ENCODE results near the gene SUSD5.
"Not testable (repeated sequence)": the region's sequence is repeated elsewhere in the genome, so short reads cannot be mapped to it uniquely, and the experiment has no call there.

The SUSD5 gene

DNA sequence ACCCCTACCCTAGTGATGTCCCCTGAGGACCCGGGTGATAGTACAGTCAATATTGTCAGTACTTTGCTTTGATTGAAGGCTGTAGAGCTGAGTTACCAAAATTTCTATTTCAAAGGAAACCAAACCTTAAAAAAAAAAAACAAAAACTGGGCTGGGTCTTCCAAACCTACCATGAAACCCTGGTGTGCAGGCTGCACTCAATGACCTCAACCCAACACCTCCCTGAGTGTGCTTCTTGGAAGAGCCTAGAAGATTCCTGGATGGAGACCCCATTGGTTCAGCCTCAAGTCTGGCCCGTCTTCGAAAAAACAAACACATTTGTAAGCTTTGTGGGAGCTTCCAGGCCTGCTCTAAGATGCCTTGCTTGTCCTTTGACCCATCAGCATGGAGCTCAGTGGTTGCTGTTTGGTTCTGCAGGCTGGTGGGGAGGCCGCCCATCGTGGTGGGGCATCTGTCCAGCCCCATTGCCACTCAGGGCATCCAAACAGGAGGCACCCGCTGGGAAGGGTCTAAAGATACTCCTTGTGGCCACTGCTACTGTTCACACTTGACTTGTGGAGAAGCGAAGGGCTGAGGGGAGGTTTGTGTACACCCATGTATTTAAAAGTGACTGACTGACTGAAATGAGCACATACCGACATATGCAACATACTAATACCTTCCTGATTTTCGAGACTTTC lies 72.6 kb downstream of the SUSD5 start:
- 100% methylated on average over 3 of the region's 9 CpGs for WGBS (ENCODE audit: insufficient coverage)
- CTCF ChIA-PET, result no interaction called here
- DNase-seq, result no peak
- H3K9me3 ChIP-seq (ENCODE audit: control extremely low read depth in 1 of 5, control insufficient read depth in 4 of 5, insufficient read depth in 2 of 5, low read depth in 1 of 5, low read length in 4 of 5), result no peaks in the 10 kb centered on the region
- no peak overlapping the region for H3K27ac ChIP-seq (ENCODE audit: insufficient read depth in 1 of 2, low read depth in 1 of 2, low read length in 2 of 2, poor library complexity in 1 of 2, severe bottlenecking in 2 of 2)
- peaks cover 2 to 33% (median 24%) of the 10 kb centered on the region in 4 experiments for H3K36me3 ChIP-seq (ENCODE audit: control insufficient read depth in 4 of 4, insufficient read depth in 4 of 4, low read length in 3 of 4)
- H3K4me1 ChIP-seq (ENCODE audit: control extremely low read depth in 1 of 4, control insufficient read depth in 4 of 4, insufficient read depth in 4 of 4, low read length in 3 of 4), result peaks cover 0 to 8% (median 5%) of the 10 kb centered on the region in 4 experiments
- no peak overlapping the region for H3K4me3 ChIP-seq (ENCODE audit: control insufficient read depth in 1 of 7, extremely low read depth in 1 of 7, insufficient read depth in 4 of 7, low read depth in 2 of 7, low read length in 6 of 7)
- no peaks in the 10 kb centered on the region for H3K27me3 ChIP-seq (replicated peaks in 2 of 5; ENCODE audit: control insufficient read depth in 4 of 5, insufficient read depth in 5 of 5, low read length in 4 of 5)
- POLR2A ChIA-PET, result interaction anchor here (0.6 kb wide), 1 partner anchor 56 kb away, joined by 5 read pairs; no protein-coding TSS in a partner anchor

DNA sequence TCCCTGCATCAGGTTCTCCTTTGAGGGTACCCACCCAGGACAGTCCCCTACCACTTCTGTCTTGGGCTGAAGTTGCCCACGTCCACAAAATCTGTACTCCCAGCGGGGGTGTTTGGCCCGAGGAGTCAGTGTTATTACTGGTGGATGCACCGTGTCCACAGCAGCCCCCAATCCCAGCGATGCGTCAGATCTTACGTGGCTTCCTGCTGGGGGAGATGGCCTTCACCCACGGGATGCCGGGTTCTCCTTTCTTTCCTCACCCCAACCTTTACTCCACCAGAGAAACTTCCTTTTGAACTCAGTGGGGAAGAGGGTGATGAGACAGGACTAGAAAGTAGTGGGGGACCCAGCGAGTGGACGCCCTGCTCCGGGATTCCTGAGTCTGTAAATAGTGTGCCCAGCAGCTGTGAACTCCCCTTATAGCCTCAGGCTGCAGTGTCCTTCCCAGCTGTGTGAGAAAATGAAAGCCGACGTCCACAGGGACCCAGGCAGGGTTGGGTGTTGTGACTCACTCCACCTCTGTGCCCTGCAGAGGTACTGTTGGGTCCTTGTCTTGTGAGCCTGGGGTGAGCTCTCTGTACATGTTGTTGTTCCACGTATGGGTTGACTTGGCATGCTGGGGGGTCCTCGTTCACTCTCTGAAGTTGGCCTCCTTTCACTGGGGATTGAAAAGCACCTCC lies 73.2 kb downstream of the SUSD5 start:
- ChIA-PET POLR2A (no interaction called here), CTCF (interaction anchor here (1.7 to 1.9 kb wide), 2 partner anchors 13 to 227 kb away, joined by 6 read pairs; no protein-coding TSS in a partner anchor)

DNA sequence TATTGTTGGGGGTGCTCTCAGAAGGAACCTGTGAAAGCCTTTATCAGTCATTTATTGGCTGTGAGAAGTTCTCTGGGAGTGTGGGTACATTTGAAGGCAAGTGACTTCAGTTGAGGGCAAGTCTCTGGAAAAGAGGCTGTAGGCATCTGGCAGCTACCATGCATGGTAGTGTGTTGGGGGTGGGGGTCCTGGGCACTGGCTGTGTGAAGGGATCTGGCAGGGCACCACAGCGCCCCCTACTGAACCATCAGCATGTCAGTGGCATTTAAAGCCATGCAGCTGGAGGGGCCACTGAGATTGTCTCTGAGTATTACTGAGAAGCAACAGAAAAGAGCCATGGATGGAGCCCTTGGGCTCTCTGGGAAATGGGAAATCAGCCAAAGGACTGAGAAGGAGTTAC lies 74.2 kb downstream of the SUSD5 start:
- H3K27me3 ChIP-seq (replicated peaks in 2 of 5; ENCODE audit: control insufficient read depth in 4 of 5, insufficient read depth in 5 of 5, low read length in 4 of 5), result no peaks in the 10 kb centered on the region
- no peak overlapping the region for H3K4me3 ChIP-seq (ENCODE audit: control insufficient read depth in 1 of 7, extremely low read depth in 1 of 7, insufficient read depth in 4 of 7, low read depth in 2 of 7, low read length in 6 of 7)
- H3K27ac ChIP-seq (ENCODE audit: insufficient read depth in 1 of 2, low read depth in 1 of 2, low read length in 2 of 2, poor library complexity in 1 of 2, severe bottlenecking in 2 of 2), result no peak overlapping the region
- ChIA-PET POLR2A (no interaction called here), CTCF (interaction anchor here (1.7 to 1.9 kb wide), 2 partner anchors 13 to 228 kb away, joined by 6 read pairs; no protein-coding TSS in a partner anchor)
- WGBS (ENCODE audit: insufficient coverage), result 80% methylated on average over 1 of the region's 1 CpG
- peak; percentile 14 to 29 (median 29) for DNase-seq
- H3K36me3 ChIP-seq (ENCODE audit: control insufficient read depth in 4 of 4, insufficient read depth in 4 of 4, low read length in 3 of 4), result peaks cover 5 to 36% (median 29%) of the 10 kb centered on the region in 4 experiments
- no peaks in the 10 kb centered on the region for H3K9me3 ChIP-seq (ENCODE audit: control extremely low read depth in 1 of 5, control insufficient read depth in 4 of 5, insufficient read depth in 2 of 5, low read depth in 1 of 5, low read length in 4 of 5)
- H3K4me1 ChIP-seq (ENCODE audit: control extremely low read depth in 1 of 4, control insufficient read depth in 4 of 4, insufficient read depth in 4 of 4, low read length in 3 of 4), result peaks cover 0 to 3% (median 1%) of the 10 kb centered on the region in 4 experiments

More for the DNA sequence above, 73.2 kb downstream of the SUSD5 start:
- Histone ChIP-seq H3K27ac (ENCODE audit: insufficient read depth in 1 of 2, low read depth in 1 of 2, low read length in 2 of 2, poor library complexity in 1 of 2, severe bottlenecking in 2 of 2) (no peak overlapping the region), H3K9me3 (ENCODE audit: control extremely low read depth in 1 of 5, control insufficient read depth in 4 of 5, insufficient read depth in 2 of 5, low read depth in 1 of 5, low read length in 4 of 5) (no peaks in the 10 kb centered on the region), H3K4me1 (ENCODE audit: control extremely low read depth in 1 of 4, control insufficient read depth in 4 of 4, insufficient read depth in 4 of 4, low read length in 3 of 4) (peaks cover 0 to 8% (median 5%) of the 10 kb centered on the region in 4 experiments), H3K36me3 (ENCODE audit: control insufficient read depth in 4 of 4, insufficient read depth in 4 of 4, low read length in 3 of 4) (peaks cover 3 to 36% (median 27%) of the 10 kb centered on the region in 4 experiments), H3K4me3 (ENCODE audit: control insufficient read depth in 1 of 7, extremely low read depth in 1 of 7, insufficient read depth in 4 of 7, low read depth in 2 of 7, low read length in 6 of 7) (no peak overlapping the region), H3K27me3 (replicated peaks in 2 of 5; ENCODE audit: control insufficient read depth in 4 of 5, insufficient read depth in 5 of 5, low read length in 4 of 5) (no peaks in the 10 kb centered on the region)
- WGBS (ENCODE audit: insufficient coverage), result 91% methylated on average over 9 of the region's 16 CpGs
- no peak for DNase-seq

DNA sequence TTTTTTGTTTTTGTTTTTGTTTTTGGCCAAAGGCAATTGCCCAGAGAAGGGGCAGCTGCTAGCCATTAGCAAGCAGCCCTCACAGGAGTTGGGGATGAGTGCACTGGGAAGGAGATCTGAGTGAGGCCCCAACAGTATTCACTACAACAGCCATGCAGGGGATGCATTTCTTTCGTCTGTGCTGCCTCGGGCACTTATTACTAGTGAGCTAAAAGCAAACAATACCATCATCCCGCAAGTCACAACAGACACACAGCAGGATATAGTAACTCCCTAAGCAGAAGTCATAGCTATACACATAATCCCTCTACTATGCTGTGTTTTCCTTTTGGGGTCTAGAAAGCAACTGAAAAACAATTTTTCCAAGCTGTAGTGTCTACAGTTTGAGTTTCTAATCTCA lies 77.6 kb downstream of the SUSD5 start:
- DNase-seq, result no peak
- no peaks in the 10 kb centered on the region for H3K27me3 ChIP-seq (replicated peaks in 2 of 5; ENCODE audit: control insufficient read depth in 4 of 5, insufficient read depth in 5 of 5, low read length in 4 of 5)
- peaks cover 0 to 4% (median 0%) of the 10 kb centered on the region in 5 experiments for H3K9me3 ChIP-seq (ENCODE audit: control extremely low read depth in 1 of 5, control insufficient read depth in 4 of 5, insufficient read depth in 2 of 5, low read depth in 1 of 5, low read length in 4 of 5)
- ChIA-PET CTCF (interaction anchor here (1.0 kb wide), 1 partner anchor 9 kb away, joined by 4 read pairs; no protein-coding TSS in a partner anchor), POLR2A (no interaction called here)
- 100% methylated on average over 3 of the region's 3 CpGs for WGBS (ENCODE audit: insufficient coverage)
- H3K4me1 ChIP-seq (ENCODE audit: control extremely low read depth in 1 of 4, control insufficient read depth in 4 of 4, insufficient read depth in 4 of 4, low read length in 3 of 4), result no peaks in the 10 kb centered on the region
- no peak overlapping the region for H3K4me3 ChIP-seq (ENCODE audit: control insufficient read depth in 1 of 7, extremely low read depth in 1 of 7, insufficient read depth in 4 of 7, low read depth in 2 of 7, low read length in 6 of 7)
- peaks cover 8 to 47% (median 38%) of the 10 kb centered on the region in 4 experiments for H3K36me3 ChIP-seq (ENCODE audit: control insufficient read depth in 4 of 4, insufficient read depth in 4 of 4, low read length in 3 of 4)
- no peak overlapping the region for H3K27ac ChIP-seq (ENCODE audit: insufficient read depth in 1 of 2, low read depth in 1 of 2, low read length in 2 of 2, poor library complexity in 1 of 2, severe bottlenecking in 2 of 2)

DNA sequence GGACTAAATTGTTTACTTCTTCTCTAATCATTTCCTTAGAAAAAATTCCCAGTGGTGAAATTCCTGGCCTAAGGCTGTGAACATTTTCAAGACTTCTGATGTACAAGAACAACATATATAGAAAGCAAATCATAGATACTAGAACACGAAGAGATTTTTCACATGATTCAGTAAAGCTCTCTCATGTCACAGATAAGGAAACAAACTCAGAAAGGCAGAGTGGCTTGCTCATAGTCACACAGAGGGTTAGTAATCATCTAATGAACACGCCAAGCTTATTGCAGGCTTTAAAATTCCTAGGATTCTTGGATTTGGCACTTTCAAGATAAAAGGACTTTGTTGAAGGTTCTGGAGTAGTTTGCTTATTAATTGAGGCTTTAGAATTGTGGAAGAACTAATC lies 78.6 kb downstream of the SUSD5 start:
- H3K36me3 ChIP-seq (ENCODE audit: control insufficient read depth in 4 of 4, insufficient read depth in 4 of 4, low read length in 3 of 4), result peaks cover 10 to 53% (median 37%) of the 10 kb centered on the region in 4 experiments
- CTCF ChIA-PET, result interaction anchor here (1.0 kb wide), 1 partner anchor 8 kb away, joined by 4 read pairs; no protein-coding TSS in a partner anchor
- DNase-seq, result no peak

DNA sequence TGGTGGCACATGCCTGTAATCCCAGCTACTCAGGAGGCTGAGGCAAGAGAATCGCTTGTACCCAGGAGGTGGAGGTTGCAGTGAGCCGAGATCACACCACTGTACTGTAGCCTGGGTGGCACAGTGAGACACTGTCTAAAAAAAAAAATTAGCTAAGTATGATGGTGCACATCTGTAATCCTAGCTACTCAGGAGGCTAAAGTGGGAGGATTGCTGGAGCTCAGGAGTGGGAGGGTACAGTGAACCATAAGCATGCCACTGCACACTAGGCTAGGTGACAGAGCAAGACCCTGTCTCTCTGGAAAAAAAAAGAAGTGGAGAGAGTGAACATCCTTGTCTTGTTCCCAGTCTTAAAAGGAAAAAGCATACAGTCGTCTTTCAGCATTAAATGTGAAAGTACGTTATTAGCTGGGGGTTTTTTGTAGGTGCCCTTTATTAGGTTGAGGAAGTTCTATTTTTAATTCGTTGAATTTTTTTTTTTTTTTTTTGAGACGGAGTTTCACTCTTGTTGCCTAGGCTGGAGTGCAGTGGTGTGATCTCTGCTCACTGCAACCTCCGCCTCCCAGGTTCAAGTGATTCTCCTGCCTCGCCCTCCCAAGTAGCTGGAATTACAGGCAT lies 79.5 kb downstream of the SUSD5 start:
- POLR2A ChIA-PET, result interaction anchor here (0.6 kb wide), 1 partner anchor 1254 kb away, joined by 3 read pairs; no protein-coding TSS in a partner anchor
- 98% methylated on average over 6 of the region's 8 CpGs for WGBS (ENCODE audit: insufficient coverage)
- H3K4me3 ChIP-seq (ENCODE audit: control insufficient read depth in 1 of 7, extremely low read depth in 1 of 7, insufficient read depth in 4 of 7, low read depth in 2 of 7, low read length in 6 of 7); H3K4me1 ChIP-seq (ENCODE audit: control extremely low read depth in 1 of 4, control insufficient read depth in 4 of 4, insufficient read depth in 4 of 4, low read length in 3 of 4); H3K27me3 ChIP-seq (replicated peaks in 2 of 5; ENCODE audit: control insufficient read depth in 4 of 5, insufficient read depth in 5 of 5, low read length in 4 of 5); DNase-seq; H3K27ac ChIP-seq (ENCODE audit: insufficient read depth in 1 of 2, low read depth in 1 of 2, low read length in 2 of 2, poor library complexity in 1 of 2, severe bottlenecking in 2 of 2); H3K9me3 ChIP-seq (ENCODE audit: control extremely low read depth in 1 of 5, control insufficient read depth in 4 of 5, insufficient read depth in 2 of 5, low read depth in 1 of 5, low read length in 4 of 5): not testable (repeated sequence)
- peaks cover 10 to 57% (median 37%) of the 10 kb centered on the region in 4 experiments for H3K36me3 ChIP-seq (ENCODE audit: control insufficient read depth in 4 of 4, insufficient read depth in 4 of 4, low read length in 3 of 4)
- CTCF ChIA-PET, result interaction anchor here (0.7 to 1.5 kb wide), 3 partner anchors 9 to 268 kb away, joined by 3 to 4 read pairs (median 3); no protein-coding TSS in a partner anchor

More for the DNA sequence above, 78.6 kb downstream of the SUSD5 start:
- H3K9me3 ChIP-seq (ENCODE audit: control extremely low read depth in 1 of 5, control insufficient read depth in 4 of 5, insufficient read depth in 2 of 5, low read depth in 1 of 5, low read length in 4 of 5), result peaks cover 0 to 4% (median 0%) of the 10 kb centered on the region in 5 experiments
- 86% methylated on average over 1 of the region's 2 CpGs for WGBS (ENCODE audit: insufficient coverage)
- H3K4me1 ChIP-seq (ENCODE audit: control extremely low read depth in 1 of 4, control insufficient read depth in 4 of 4, insufficient read depth in 4 of 4, low read length in 3 of 4), result no peaks in the 10 kb centered on the region
- H3K4me3 ChIP-seq (ENCODE audit: control insufficient read depth in 1 of 7, extremely low read depth in 1 of 7, insufficient read depth in 4 of 7, low read depth in 2 of 7, low read length in 6 of 7), result no peak overlapping the region
- POLR2A ChIA-PET, result no interaction called here
- H3K27ac ChIP-seq (ENCODE audit: insufficient read depth in 1 of 2, low read depth in 1 of 2, low read length in 2 of 2, poor library complexity in 1 of 2, severe bottlenecking in 2 of 2), result no peak overlapping the region
- no peaks in the 10 kb centered on the region for H3K27me3 ChIP-seq (replicated peaks in 2 of 5; ENCODE audit: control insufficient read depth in 4 of 5, insufficient read depth in 5 of 5, low read length in 4 of 5)
